ENCODE results near the gene CYP4V2. TPM values are rescaled to one million over a fixed set of nuclear protein-coding genes. Genes with fewer than 3 reads are reported as not detected.

CYP4V2 gene
- total RNA-seq, 1 donor from 2014 or later, result 13.3 TPM

DNA sequence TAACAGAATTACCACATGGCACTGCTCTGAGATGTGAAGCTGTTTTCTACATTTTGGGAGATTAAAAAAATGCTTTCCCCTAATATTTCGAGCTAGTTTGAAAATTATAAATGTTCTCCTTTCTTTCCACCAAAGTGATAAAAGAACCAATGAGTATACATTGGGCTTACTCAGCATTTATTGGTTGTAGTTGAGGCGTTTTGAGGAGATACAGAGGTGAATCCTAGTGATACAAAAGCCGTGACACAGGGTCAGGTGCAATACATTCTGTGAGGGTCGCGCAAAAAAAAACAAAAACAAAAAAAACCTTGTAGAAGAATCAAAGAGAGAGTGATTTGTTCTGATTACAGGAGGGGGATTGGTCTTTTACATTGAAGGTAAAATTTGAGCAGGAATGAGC is 32.4 kb upstream of the CYP4V2 start:
- no peak for DNase-seq (ENCODE audit: low spot score)
- Mint-ChIP-seq H3K9me3 (ENCODE audit: low read depth) (no peaks in the 10 kb centered on the region), H3K4me1 (ENCODE audit: low read depth) (peaks cover 4% of the 10 kb centered on the region), H3K36me3 (ENCODE audit: low read depth) (peaks cover 9% of the 10 kb centered on the region), H3K4me3 (ENCODE audit: unreplicated experiment) (no peak overlapping the region), H3K27me3 (ENCODE audit: low read depth) (no peaks in the 10 kb centered on the region), H3K27ac (ENCODE audit: unreplicated experiment) (no peak overlapping the region)
- TF ChIP-seq, protein P1, sequence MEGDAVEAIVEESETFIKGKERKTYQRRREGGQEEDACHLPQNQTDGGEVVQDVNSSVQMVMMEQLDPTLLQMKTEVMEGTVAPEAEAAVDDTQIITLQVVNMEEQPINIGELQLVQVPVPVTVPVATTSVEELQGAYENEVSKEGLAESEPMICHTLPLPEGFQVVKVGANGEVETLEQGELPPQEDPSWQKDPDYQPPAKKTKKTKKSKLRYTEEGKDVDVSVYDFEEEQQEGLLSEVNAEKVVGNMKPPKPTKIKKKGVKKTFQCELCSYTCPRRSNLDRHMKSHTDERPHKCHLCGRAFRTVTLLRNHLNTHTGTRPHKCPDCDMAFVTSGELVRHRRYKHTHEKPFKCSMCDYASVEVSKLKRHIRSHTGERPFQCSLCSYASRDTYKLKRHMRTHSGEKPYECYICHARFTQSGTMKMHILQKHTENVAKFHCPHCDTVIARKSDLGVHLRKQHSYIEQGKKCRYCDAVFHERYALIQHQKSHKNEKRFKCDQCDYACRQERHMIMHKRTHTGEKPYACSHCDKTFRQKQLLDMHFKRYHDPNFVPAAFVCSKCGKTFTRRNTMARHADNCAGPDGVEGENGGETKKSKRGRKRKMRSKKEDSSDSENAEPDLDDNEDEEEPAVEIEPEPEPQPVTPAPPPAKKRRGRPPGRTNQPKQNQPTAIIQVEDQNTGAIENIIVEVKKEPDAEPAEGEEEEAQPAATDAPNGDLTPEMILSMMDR (IDR thresholded peaks at IDR 0.05), result no peak

- TF ChIP-seq, protein P1 (IDR thresholded peaks at IDR 0.05), result no peak
- Mint-ChIP-seq H3K4me1 (ENCODE audit: low read depth) (peaks cover 4% of the 10 kb centered on the region), H3K9me3 (ENCODE audit: low read depth) (no peaks in the 10 kb centered on the region), H3K27ac (ENCODE audit: unreplicated experiment) (no peak overlapping the region), H3K36me3 (ENCODE audit: low read depth) (peaks cover 8% of the 10 kb centered on the region), H3K27me3 (ENCODE audit: low read depth) (no peaks in the 10 kb centered on the region), H3K4me3 (ENCODE audit: unreplicated experiment) (no peak overlapping the region)
- DNase-seq (ENCODE audit: low spot score), result no peak
These were observed 31.8 kb upstream of the CYP4V2 start for GRCh38 chr4:186159613-186160012.

- DNase-seq (ENCODE audit: low spot score), result no peak
- Mint-ChIP-seq H3K27me3 (ENCODE audit: low read depth) (no peaks in the 10 kb centered on the region), H3K4me3 (ENCODE audit: unreplicated experiment) (no peak overlapping the region), H3K9me3 (ENCODE audit: low read depth) (no peaks in the 10 kb centered on the region), H3K36me3 (ENCODE audit: low read depth) (peaks cover 3% of the 10 kb centered on the region), H3K27ac (ENCODE audit: unreplicated experiment) (no peak overlapping the region), H3K4me1 (ENCODE audit: low read depth) (peaks cover 4% of the 10 kb centered on the region)
- TF ChIP-seq, protein P1 (IDR thresholded peaks at IDR 0.05), result no peak
These were observed 30.2 kb upstream of the CYP4V2 start for GRCh38 chr4:186161138-186161537.

GRCh38 chr4:186166852-186167512 is 24.4 kb upstream of the CYP4V2 start:
- Mint-ChIP-seq H3K4me1 (ENCODE audit: low read depth) (no peaks in the 10 kb centered on the region), H3K9me3 (ENCODE audit: low read depth) (no peaks in the 10 kb centered on the region), H3K36me3 (ENCODE audit: low read depth) (peaks cover 4% of the 10 kb centered on the region), H3K27me3 (ENCODE audit: low read depth) (no peaks in the 10 kb centered on the region), H3K4me3 (ENCODE audit: unreplicated experiment) (no peak overlapping the region), H3K27ac (ENCODE audit: unreplicated experiment) (no peak overlapping the region)
- DNase-seq (ENCODE audit: low spot score), result no peak
- TF ChIP-seq, protein P1 (IDR thresholded peaks at IDR 0.05), result no peak

GRCh38 chr4:186167605-186168004 is 23.8 kb upstream of the CYP4V2 start:
- Mint-ChIP-seq H3K4me3 (ENCODE audit: unreplicated experiment) (no peak overlapping the region), H3K4me1 (ENCODE audit: low read depth) (no peaks in the 10 kb centered on the region), H3K9me3 (ENCODE audit: low read depth) (no peaks in the 10 kb centered on the region), H3K36me3 (ENCODE audit: low read depth) (peaks cover 4% of the 10 kb centered on the region), H3K27me3 (ENCODE audit: low read depth) (no peaks in the 10 kb centered on the region), H3K27ac (ENCODE audit: unreplicated experiment) (no peak overlapping the region)
- TF ChIP-seq, protein P1 (IDR thresholded peaks at IDR 0.05), result no peak
- DNase-seq (ENCODE audit: low spot score), result no peak
